Tibial nerve (tissue), 4 donors: Measurements from ENCODE around the gene HSD11B1.

ENCODE experiments used
- CTCF ChIP-seq, 5 experiments: fragments of 200-600 bp in 3 of 5; fragments of 450-650 bp in 2 of 5; sonication (generic) in 3 of 5; IDR thresholded peaks; one replicate each; pipeline ENCODE4 v1.5.1; 2016 to 2019; ENCODE audit warnings: antibody characterized with exemption in 5 of 5, mild to moderate bottlenecking in 3 of 5, moderate library complexity in 2 of 5
- EP300 ChIP-seq, 2 donors: sonication (generic); formaldehyde crosslinking; IDR thresholded peaks; one replicate each; pipeline ENCODE4 v1.6.1; 2017; ENCODE audit warnings: antibody characterized with exemption in 2 of 2, mild to moderate bottlenecking in 1 of 2
- POLR2A ChIP-seq, 2 donors: fragments of 450-650 bp; IDR thresholded peaks; one replicate each; pipeline ENCODE4 v1.6.1; 2017; ENCODE audit warnings: antibody characterized with exemption in 2 of 2, mild to moderate bottlenecking in 2 of 2, moderate library complexity in 2 of 2

DNA sequence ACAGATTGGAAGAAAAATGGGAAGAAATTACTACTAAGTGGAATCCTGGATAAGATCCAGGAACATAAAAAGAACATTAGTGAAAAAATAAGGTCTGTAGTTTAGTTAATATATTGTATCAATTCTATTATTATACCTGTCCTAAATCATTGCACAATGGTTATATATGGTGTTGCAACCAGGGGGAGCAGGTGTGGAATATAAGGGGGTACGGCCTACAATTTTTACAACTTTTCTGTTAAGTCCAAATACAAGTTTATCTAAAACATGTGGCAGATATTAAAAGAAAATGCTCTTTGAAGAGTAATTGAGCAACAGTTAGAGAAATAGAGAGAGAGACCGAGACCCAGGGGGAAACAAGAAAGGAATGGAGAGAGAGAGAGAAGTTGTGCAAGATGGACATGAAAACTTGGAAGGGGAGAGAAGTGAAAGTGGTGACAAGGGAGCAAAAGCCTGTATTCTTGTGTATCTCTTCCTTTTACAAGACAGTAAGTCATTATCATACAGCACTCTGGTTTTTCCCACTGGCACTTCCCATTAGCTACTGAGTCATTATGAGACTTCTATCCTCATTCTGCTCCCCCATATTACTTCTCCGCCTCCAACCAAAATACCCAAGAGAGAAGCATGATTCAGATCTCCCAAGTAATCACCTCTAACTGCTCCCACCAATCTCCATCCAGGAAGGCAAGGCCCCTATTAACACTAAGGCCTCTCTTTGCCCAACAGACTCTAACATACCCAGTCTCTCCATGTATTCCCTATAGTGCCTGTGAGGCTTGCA lies 29.0 kb downstream of the HSD11B1 start:
- TF ChIP-seq CTCF (IDR thresholded peaks at IDR 0.05): no peak
- TF ChIP-seq EP300 (IDR thresholded peaks at IDR 0.05): peak in 1 of 2 donors; percentile 89
- TF ChIP-seq POLR2A (IDR thresholded peaks at IDR 0.05): no peak
